DMS53 treated with DMSO at 0.1 percent for 48 hours (cell line): ENCODE measurements around the gene SPANXN3.
A peak's percentile ranks its signal among the peaks of the same experiment; 100 is the strongest.
"Not testable (repeated sequence)": the region's sequence is repeated elsewhere in the genome, so short reads cannot be mapped to it uniquely, and the experiment has no call there.

Experiments
- DNase-seq: peaks from one replicate; lab custom pipeline; 2025; ENCODE audit not compliant: unreplicated experiment; lab: John Stamatoyannopoulos, UW

The SPANXN3 gene, protein sequence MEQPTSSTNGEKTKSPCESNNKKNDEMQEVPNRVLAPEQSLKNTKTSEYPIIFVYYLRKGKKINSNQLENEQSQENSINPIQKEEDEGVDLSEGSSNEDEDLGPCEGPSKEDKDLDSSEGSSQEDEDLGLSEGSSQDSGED

DNA sequence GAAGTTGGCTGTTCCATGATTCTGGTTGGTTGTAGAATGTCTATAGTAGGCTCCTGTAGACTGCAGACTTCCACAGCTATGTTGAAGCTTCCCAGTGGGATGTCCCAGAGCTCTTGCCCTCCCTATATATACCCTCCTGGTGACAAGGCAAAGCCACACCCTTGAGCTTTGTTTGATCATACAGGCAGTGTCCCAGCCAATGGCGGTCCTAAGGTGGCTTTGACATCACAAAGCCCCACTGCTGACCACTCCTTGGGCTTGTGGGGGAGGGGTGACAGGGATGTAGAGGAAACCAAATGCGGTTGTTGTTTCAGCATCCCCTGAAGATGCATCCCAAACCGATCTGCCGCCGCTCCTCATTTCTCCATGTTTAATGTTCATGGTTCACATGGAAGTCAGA, at the start of gene SPANXN3:
SPANXN3 (minus strand) TSS at position 101 of the 400 bp plus-strand sequence; CDS start at position 17, 84 bp downstream.
- not testable (repeated sequence) for DNase-seq

DNA sequence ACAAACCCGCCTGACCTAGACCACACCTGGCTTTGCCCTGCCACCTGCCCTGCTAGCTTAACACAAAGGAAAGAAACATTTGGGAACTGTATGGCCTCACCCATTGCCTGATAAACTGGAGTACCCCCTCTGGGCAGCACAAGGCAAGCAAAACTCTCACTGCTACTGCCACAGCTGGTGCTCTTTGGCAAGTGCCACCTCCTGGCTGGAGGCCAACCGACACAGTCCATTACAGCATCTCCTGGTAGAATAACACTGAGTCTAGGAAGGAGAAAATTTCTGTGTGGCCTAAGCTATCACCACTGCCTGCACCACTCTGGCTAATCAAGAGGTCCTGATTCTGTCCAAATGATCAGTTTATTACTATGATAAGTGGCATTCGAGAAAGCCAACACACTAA, 18.9 kb upstream of the SPANXN3 start:
- DNase-seq = no peak

DNA sequence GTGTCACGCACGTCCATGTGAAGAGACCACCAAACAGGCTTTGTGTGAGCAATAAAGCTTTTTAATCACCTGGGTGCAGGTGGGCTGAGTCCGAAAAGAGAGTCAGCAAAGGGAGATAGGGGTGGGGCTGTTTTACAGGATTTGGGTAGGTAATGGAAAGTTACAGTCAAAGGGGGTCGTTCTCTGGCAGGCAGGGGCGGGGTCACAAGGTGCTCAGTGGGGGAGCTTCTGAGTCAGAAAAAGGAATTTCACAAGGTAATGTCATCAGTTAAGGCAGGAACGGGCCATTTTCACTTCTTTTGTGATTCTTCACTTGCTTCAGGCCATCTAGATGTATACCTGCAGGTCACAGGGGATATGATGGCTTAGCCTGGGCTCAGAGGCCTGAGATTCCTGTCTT, 15.1 kb downstream of the SPANXN3 start:
- not testable (repeated sequence) for DNase-seq

DNA sequence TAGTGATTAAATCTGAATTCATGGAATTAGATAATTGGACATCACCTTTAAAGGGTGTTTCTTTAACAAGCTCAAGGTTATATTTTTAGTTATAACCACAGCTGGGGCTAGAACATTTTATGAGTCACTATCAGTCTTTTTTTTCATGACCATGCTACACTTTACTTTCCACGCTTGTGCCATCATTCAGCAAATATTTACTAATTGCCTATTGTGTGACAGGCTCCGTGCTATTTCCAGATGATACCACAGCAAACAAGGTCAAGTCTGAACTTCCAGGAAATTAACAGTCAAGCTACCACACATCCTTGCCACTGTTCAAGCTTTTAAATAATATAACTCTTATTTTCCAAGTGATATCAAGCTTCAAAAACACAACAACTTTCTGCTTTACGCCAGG, 16.5 kb downstream of the SPANXN3 start:
- peak; percentile 93 for DNase-seq

DNA sequence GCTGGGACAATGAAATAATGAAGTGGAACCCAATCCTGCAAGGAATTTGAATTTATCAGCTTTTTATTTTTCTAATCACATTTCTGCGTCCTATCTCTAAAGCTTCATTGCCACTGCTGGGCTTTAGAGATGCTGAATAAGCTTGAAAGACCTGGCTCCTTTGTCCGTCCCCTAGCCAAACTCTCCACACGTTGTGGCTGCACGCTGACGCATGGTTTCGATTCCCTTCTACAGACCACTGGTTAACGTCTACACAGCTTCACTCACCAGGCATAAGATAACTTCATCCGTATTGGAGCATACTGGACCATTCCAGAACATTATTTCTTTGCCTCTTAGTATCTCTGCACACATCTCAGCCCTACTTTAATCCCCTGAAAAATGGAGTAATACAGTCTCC, 31.2 kb downstream of the SPANXN3 start:
- DNase-seq = no peak

DNA sequence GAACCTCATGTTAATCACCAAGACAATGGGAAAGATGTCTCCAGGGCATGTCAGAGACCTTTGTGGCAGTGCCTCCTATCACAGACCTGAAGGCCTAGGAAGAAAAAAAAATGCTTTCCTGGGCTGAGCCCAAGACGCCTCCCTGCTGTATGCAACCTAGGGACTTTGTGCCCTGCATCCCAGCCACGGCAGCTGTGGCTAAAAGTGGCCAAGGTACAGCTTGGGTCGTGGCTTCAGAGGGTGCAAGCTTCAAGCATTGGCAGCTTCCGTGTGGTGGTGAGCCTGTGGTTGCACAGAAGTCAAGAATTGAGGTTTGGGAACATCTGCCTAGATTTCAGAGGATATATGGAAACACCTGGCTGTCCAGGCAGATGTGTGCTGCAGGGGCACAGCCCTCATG, 40.5 kb downstream of the SPANXN3 start:
- no peak for DNase-seq

DNA sequence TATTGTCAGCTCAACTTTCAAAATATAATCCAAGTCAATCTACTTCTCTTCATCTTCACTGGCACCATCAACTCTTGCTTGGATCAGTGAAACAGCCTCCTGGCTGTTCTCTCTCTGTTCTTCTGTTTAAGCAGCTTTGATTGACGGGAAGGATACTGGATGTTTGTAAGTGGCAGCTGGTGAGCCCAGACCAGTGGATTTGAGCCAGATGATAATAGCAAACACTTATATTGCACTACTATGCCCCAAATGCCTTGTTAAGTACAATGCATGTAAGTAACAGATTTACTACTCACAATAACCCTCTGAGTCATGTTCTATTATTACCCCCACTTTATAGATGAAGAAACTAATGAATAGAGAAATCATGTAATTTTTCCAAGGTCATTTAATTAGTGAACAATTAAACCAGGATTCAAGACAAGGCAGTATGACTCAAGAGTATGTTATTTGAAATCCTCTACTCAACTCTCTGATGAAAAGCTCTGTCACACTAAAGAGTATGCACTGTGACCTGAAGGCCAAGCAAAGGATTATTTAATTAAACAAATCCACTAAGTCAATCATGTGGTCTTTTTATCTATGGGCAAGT, 44.8 kb downstream of the SPANXN3 start:
- DNase-seq = peak; percentile 87

DNA sequence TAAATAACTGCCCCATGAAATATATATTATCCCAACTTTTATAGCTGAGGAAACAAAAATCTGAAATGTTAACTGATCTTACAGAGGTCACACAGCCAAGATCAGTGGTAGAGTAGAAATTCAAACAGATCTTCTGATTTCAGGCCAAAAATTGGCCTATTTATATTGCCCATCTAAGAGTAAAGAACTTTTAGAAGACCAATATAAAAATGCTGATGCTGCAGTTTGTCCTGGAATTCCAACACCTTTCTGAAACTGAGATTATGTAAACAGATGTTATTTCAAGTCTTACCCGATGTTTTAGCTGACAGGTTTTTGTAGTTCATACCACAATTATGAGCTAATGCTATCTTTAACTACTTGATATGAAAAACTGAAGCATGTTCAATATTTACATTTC, 51.1 kb downstream of the SPANXN3 start:
- peak; percentile 6 for DNase-seq

DNA sequence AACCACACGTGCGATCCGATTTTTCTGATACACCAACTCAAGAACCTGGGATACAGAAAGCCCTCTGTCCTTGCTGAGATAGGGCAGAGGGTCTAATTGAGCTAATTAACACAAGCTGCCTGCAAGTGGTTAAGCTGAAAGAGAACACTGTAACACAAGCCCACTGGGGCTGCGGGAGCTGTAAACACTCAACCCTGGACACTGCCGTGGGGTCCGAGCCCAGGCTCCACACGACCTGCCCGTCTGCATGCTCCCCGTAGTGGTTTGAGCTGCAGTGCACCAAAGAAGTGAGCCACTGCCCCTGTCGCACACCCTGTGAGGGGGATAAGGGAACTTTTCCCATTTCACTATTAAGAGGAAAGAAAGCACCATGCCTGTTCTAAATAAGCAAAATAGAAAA, 54.6 kb downstream of the SPANXN3 start:
- no peak for DNase-seq

DNA sequence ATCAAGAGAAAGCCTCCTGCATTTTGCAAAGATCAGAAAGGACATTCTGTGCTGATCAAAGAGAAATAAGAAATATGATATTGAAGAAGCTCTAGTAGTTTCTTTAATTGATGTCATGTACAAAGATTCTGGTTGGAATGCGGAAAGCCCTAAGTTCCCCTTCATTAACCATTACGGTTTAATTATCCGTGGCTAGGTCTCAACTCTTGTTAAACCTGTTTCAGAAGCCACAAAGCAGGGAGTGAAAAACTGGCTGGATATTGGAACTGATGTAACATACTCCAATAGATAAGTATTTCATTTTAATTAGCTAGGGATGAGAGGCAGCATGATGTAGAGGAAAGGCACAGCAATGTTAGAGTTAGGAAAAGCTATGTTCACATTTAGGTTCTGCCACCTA, 55.7 kb downstream of the SPANXN3 start:
- DNase-seq = no peak
